KMS-11 (cell line): ENCODE data around the gene ELMO1.

ENCODE experiments used
- H2AFZ ChIP-seq: fragments of 200-600 bp; sonication (generic); 2 replicates; pipeline ENCODE4 v1.6.1; 2016; ENCODE audit warnings: antibody characterized with exemption, mixed run types, low read depth
- H3K27ac ChIP-seq: fragments of 200-600 bp; sonication (generic); 2 replicates; pipeline ENCODE4 v1.6.1; 2016; ENCODE audit warnings: mild to moderate bottlenecking, mixed run types
- H3K27me3 ChIP-seq: fragments of 200-600 bp; sonication (generic); 2 replicates; pipeline ENCODE4 v1.6.1; 2017; ENCODE audit warnings: mild to moderate bottlenecking, low read depth, mixed run types, moderate library complexity; ENCODE audit not compliant: insufficient read depth
- H3K36me3 ChIP-seq: fragments of 200-600 bp; sonication (generic); 2 replicates; pipeline ENCODE4 v1.6.1; 2017; ENCODE audit warnings: mild to moderate bottlenecking, mixed run types; ENCODE audit not compliant: insufficient read depth
- H3K4me1 ChIP-seq: fragments of 200-600 bp; sonication (generic); 2 replicates; pipeline ENCODE4 v1.6.1; 2016; ENCODE audit warnings: mild to moderate bottlenecking, low read depth, mixed run types; ENCODE audit not compliant: poor library complexity, severe bottlenecking
- H3K4me2 ChIP-seq: fragments of 200-600 bp; sonication (generic); 2 replicates; pipeline ENCODE4 v1.7.0; 2016; ENCODE audit warnings: mild to moderate bottlenecking, mixed run types
- H3K4me3 ChIP-seq: fragments of 200-600 bp; sonication (generic); IDR thresholded peaks from 2 replicates; pipeline ENCODE4 v1.6.1; 2017; ENCODE audit warnings: low read depth, low read length, mixed read lengths; ENCODE audit not compliant: insufficient read depth
- H3K79me2 ChIP-seq: fragments of 200-600 bp; sonication (generic); 2 replicates; pipeline ENCODE4 v1.6.1; 2016; ENCODE audit warnings: low read depth, mixed run types; ENCODE audit not compliant: insufficient read depth
- H3K9ac ChIP-seq: fragments of 200-600 bp; sonication (generic); 2 replicates; pipeline ENCODE4 v1.6.1; 2016; ENCODE audit warnings: mild to moderate bottlenecking, mixed run types
- H4K20me1 ChIP-seq: fragments of 200-600 bp; sonication (generic); 2 replicates; pipeline ENCODE4 v1.6.1; 2016; ENCODE audit warnings: mild to moderate bottlenecking, mixed run types; ENCODE audit not compliant: insufficient read depth
- TF ChIP-seq, protein P1 (sequence below): fragments of 200-600 bp; sonication (generic); conservative IDR thresholded peaks from 2 replicates; pipeline ENCODE4 v1.6.1; 2017; ENCODE audit warnings: low read depth, mild to moderate bottlenecking, antibody characterized with exemption, low read length, moderate library complexity, mixed read lengths

The ELMO1 gene

DNA sequence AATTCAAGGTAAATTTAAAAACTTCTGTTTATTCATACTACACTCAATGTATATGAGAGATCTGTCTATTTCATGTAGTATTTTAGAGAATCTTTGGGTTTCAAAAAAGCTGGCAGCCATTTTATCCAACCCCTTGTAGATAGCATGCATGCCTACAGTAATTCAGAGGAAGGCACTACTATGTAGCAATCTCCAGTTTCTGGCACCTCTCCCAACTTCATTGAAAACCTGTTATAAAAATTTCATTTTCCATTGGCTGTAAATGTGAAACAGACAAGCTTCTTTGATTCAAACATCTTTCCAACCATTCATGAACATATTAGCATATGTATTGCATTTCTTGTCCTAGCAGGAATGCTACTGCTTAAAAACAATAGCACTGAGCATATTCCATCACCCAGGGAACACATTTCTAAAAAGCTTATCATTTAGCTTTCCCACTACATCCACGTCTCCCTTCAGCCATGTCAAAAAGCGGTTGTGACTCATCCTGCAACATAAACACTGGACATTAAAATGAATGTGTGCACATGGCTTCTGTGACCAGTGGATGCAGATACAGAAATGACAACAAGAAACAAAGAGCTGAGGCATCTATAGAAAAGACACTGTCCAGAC is 393.9 kb downstream of the ELMO1 start:
- Histone ChIP-seq H3K9ac (no peak overlapping the region), H3K79me2 (no peaks in the 10 kb centered on the region), H3K4me2 (no peak overlapping the region), H3K4me3 (no peak overlapping the region), H2AFZ (no peak overlapping the region), H3K4me1 (peaks cover 12% of the 10 kb centered on the region), H3K27me3 (no peaks in the 10 kb centered on the region), H4K20me1 (peaks cover 9% of the 10 kb centered on the region; the same call in 1 of the 2 replicates), H3K36me3 (no peaks in the 10 kb centered on the region), H3K27ac (no peak overlapping the region)
- TF ChIP-seq, protein P1, sequence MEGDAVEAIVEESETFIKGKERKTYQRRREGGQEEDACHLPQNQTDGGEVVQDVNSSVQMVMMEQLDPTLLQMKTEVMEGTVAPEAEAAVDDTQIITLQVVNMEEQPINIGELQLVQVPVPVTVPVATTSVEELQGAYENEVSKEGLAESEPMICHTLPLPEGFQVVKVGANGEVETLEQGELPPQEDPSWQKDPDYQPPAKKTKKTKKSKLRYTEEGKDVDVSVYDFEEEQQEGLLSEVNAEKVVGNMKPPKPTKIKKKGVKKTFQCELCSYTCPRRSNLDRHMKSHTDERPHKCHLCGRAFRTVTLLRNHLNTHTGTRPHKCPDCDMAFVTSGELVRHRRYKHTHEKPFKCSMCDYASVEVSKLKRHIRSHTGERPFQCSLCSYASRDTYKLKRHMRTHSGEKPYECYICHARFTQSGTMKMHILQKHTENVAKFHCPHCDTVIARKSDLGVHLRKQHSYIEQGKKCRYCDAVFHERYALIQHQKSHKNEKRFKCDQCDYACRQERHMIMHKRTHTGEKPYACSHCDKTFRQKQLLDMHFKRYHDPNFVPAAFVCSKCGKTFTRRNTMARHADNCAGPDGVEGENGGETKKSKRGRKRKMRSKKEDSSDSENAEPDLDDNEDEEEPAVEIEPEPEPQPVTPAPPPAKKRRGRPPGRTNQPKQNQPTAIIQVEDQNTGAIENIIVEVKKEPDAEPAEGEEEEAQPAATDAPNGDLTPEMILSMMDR: no peak

DNA sequence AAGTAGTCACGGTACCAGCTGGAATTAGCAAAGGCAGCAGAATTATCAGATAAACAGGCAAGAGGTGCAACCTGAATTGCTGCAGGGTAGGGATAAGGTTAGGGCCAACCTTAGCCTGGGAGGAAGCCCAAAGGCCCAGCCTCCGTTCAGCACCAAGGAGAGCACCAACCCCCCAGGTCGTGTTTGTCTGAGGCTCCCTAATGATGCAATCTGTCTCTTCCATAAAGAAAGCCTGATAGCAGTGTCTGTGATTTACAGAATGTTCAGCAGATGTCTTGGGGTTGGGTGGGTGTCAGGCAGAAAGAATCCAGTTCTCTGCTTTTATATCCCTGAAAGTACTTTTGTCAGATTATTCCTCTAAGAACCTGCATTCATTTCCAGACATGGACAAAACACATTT is 396.0 kb downstream of the ELMO1 start:
- H3K36me3 ChIP-seq: no peaks in the 10 kb centered on the region
- no peak overlapping the region for H3K4me2 ChIP-seq
- H3K79me2 ChIP-seq: no peaks in the 10 kb centered on the region
- H3K27me3 ChIP-seq: no peaks in the 10 kb centered on the region
- peaks cover 9% of the 10 kb centered on the region; the same call in 1 of the 2 replicates for H4K20me1 ChIP-seq
- TF ChIP-seq, protein P1: no peak
- no peak overlapping the region for H3K9ac ChIP-seq
- no peak overlapping the region for H3K4me3 ChIP-seq
- H2AFZ ChIP-seq: no peak overlapping the region
- H3K27ac ChIP-seq: no peak overlapping the region
- peaks cover 12% of the 10 kb centered on the region for H3K4me1 ChIP-seq

DNA sequence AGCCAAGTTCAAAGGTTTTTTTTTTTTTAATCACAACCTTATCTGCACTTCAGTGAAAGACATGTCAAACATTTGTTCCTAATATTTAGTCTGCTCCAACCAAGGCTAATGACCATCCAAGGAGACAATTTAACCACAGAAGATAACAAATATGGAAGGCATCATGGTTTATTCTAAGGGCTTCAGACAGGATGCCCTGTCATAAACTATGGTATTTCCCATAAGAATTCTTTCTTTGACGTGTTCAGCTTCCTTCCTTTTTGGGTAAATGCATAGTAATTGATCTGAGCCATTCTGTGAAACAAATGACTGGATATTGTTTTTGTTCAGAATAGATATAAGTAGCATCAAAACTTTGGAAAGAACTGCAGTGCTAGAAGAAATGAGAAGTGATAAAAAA is 397.9 kb downstream of the ELMO1 start:
- no peaks in the 10 kb centered on the region for H3K79me2 ChIP-seq
- H3K27me3 ChIP-seq: no peaks in the 10 kb centered on the region
- H3K36me3 ChIP-seq: no peaks in the 10 kb centered on the region
- H3K4me2 ChIP-seq: no peak overlapping the region
- H3K27ac ChIP-seq: no peak overlapping the region
- no peak overlapping the region for H3K4me3 ChIP-seq
- TF ChIP-seq, protein P1: no peak
- H4K20me1 ChIP-seq: peaks cover 9% of the 10 kb centered on the region; the same call in 1 of the 2 replicates
- peaks cover 12% of the 10 kb centered on the region for H3K4me1 ChIP-seq
- no peak overlapping the region for H2AFZ ChIP-seq
- no peak overlapping the region for H3K9ac ChIP-seq

DNA sequence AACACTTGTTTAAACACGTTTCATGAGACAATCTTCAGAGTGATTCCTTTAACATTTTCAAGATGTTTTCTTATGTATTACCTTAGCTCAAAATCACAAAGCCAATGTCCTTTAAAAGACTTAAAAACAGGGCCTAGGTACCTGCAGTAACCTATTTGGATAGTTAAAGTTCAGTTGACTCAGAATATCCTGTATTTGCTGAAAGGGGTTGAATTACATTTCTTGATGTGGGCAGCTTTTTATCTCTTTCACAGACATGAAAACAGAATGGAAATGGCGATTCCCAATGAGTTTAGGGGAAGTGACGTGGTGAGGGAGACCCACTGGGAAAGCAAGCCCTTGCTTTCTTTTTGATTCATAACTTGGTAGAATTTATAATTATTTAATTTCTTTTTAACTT is 400.0 kb downstream of the ELMO1 start:
- H3K9ac ChIP-seq: no peak overlapping the region
- no peak overlapping the region for H3K4me2 ChIP-seq
- H3K27me3 ChIP-seq: no peaks in the 10 kb centered on the region
- no peak overlapping the region for H2AFZ ChIP-seq
- TF ChIP-seq, protein P1: no peak
- H3K4me3 ChIP-seq: no peak overlapping the region
- H3K79me2 ChIP-seq: no peaks in the 10 kb centered on the region
- no peak overlapping the region for H3K27ac ChIP-seq
- peaks cover 9% of the 10 kb centered on the region; the same call in 1 of the 2 replicates for H4K20me1 ChIP-seq
- H3K36me3 ChIP-seq: no peaks in the 10 kb centered on the region
- H3K4me1 ChIP-seq: peaks cover 6% of the 10 kb centered on the region
